HG02798 (cell line): ENCODE measurements around the gene KDSR.

Experiments used
- ATAC-seq: cut with Tn5 transposase; IDR thresholded peaks from one replicate; pipeline ENCODE4 v1.9.1; 2021; ENCODE audit warnings: mild to moderate bottlenecking; ENCODE audit not compliant: unreplicated experiment, poor library complexity

KDSR gene

DNA sequence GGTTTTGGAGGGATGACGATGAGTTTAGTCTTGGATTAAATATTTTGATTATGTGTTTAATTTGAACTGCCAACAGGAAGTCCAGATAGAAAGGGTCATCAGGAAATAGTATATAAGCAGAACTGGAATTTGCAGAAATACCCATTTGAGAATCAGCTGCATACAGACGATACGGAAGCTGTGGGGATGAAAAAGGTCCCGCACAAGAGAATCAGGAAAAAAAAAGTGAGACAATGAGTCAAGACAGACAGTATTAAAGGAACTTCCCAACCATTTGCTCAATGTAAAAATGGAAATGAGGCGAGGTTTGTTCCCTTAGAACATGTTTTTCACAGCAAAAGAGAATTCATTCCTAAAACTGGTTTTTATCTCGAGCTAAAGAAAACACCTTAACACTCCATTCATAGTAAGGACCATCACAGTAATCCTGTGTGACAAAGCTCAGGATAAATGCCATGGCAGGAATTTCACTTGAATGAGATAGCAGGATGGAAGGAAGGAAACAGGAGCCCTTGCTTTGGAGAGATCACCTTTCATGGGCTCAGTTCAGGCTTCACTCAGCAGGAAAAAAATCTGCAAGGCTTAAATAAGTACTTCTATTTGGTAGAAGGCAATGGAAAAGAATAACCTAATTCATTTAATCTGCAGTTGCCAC lies 76.7 kb downstream of the KDSR start:
- ATAC-seq, result no peak

DNA sequence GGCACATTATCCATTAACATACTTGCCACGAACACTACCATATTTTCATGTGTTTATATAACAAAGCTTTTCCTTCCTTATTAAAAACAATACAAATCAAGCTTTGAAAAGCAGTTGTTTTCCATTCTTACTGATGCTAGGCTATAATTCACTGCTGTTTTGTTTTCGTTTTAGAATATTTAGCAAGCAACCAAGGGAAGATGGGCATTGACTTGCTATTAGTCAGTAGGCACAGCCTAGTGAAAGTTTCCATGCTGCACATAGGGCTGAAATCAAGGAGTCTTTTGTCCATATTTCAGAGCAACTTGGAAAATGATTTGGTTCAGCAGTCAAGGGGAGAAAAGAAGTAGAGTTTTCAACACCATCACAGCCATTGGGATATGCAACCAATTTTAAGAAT lies 78.7 kb downstream of the KDSR start:
- ATAC-seq, result no peak

DNA sequence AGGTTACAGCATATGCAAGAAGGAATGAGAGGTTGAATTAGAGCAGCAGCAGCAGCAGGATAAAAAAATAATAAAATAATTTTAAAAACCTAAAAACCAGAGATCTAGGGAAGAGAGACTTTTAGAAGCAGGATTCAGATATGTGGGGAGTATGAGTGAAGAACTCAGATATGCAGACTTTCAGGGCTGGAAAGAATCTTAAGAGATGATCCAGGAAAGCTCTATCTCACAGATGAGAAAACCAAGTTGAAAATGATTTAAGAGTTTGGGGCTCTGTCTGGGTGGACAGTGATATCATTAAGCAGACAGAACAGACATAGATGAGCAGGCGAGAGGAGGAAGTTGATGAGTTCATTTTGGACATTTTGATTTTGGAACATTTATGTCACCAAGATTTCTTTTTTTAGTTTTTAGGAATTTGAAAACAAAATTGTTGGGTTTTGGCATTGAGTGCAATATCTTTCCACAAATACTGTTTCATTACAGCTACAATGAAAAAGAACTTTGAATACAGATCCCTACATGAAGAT lies 79.2 kb downstream of the KDSR start:
- ATAC-seq, result no peak

DNA sequence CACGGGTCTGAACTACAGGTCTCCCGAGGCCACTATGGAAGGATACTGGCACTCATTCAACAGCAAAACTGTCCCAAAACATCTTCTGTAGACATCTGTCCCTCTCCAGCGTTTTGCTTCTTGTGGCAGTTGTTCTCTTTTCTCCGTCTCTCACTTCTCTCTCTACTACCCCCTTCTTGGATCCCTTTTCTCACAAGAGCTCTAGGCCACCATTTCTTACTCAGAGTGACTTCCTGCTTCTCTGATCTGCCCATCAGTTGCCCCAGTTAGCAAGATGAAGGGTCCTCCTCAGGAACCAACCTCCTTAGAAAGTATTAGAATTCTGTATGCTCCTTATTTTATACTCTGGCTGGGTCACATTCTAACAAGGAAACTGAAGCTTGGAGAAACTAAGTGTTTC lies 80.1 kb downstream of the KDSR start:
- ATAC-seq, result no peak

DNA sequence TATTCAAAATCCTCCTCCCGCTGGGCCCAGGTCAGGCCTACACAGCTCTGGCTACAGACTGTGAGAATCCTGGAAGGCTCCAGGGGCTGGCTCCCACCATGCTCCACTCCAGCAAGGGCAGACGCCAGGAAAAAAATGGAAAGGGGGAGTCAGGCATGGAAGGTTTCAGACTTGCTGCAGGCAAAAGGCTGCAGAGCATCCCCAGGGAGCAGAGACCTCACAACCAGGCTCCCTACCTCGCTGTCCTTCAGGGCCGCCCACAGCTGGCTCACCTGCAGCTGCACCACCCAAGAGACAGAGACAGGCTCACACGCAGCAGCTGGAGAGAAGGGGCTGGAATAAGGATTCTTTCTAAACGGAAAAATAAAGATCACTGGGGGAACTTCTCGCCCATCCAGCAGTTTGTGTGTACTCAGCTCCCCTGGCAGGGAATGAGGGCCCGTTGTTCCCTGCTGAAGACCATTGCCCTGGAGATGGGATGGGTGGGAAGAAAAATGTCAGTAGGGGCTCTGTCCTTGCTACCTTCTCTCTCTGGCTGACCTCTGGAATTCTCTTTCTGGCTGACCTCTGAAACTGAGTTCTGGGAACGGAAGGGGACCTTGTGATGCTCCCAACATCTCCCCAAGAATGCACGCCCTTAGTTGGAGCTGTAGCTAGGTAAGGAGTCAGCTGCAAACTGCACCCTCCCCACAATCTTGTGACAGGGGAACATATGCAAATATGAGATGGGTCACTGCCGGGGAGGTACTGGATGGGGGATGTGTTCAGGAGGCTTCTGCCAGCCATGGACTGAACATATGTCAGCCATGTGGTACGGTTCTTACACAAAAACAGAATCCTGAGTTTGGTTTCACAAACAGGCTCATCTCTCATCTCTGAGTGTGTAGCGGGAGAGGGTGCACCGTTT lies 81.9 kb downstream of the KDSR start:
- peak; percentile 96 for ATAC-seq

DNA sequence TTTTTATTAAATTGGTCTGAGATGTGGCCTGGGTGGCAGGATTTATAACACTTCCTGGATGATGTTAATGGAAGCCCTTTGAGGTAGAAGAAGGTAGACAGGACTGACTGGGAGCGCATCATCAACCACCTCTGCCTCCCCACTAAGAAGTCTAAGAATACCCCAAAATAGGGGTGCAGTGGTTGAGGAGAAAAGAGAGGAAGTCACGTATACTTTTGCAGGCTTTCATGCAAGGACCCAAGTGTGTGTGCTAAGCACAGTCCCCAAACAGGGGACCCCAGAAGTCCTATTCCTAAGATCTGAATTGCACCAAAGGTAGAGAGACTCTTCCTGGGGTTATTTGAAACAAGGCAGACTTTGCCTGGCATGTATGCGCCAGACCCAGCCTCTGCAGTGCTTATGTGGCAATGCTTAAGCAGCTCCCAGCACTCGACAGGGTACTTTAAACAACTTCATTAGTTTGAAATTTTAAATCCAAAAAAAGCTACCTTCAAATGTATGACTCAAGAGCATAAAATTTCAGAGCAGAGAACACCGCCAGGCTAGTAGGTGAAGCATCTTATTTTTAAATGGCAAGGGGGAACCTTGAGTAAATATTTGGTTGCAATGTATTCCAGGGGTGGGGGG lies 82.7 kb downstream of the KDSR start:
- no peak for ATAC-seq

DNA sequence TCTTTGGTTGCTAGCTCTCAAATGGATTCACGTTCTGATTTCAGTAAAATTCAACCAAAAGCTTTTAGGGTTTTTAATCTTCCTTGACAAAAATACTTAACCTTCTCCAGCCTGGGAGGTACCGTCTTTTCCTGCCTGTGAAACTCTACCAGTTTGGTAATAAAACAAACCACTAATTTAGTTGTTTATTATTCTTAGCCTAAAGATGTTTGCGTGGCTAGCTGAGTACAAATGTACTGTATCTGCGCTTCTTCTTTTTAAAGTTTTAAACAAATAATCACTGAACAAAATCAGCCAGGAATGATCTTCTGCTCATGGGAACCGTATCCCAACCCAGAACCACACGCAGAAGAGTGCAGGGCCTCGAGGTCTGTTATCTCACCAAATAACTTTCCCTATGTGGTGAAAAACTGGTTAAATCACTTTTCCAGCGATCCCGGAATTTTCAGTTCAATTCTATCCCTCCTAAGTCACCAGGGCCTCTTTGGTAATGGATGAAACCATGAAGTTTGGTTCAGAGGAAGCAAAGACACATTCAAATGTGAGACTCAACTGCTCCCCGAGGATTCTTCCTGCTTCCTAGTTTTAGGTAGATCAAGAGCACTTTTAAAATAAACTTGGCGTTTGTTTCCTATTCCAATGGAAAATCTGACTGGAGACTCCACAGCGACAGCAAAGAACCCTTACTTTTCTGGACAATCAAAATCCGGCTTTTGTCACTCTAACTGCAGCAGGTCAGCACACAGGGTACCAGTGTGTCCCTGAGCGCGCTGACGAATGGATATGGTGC lies 83.5 kb downstream of the KDSR start:
- ATAC-seq, result no peak

DNA sequence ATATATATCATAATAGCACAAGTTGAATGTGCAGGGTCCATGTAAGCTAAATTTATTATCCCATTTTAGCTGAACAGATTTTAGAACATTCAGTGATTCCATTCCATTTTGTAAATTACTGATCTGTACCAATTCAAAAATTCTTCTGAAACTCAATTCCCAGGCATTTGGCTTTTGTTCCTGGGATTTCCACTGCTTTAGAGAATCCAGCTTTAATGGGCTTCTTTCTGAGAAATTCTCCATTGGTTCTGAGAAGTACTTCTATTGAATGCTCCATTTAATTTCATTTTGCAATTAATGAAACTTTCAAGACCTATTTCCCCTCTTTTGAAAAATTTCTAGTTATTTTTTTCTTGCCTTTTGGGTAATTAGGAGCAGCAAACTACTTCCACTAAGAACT lies 84.2 kb downstream of the KDSR start:
- no peak for ATAC-seq
